Caco-2 (cell line): ENCODE measurements around the gene VPS36. TPM values are rescaled to one million over a fixed set of nuclear protein-coding genes. Genes with fewer than 3 reads are reported as not detected.

Experiments
- BruUV-seq: library from RNA; stranded (reverse); fragments of 400-500 nt; replicated peaks from 2 replicates; lab custom pipeline; 2021; lab: Mats Ljungman, UMichigan
- CTCF ChIA-PET: fragments of 300-600 bp; sonication (Branson Sonifier 250); formaldehyde crosslinking; loops from one replicate; lab custom pipeline; 2022; ENCODE audit warnings: antibody characterized with exemption; lab: Charles Lee
- POLR2A ChIA-PET: fragments of 300-600 bp; sonication (Branson Sonifier 250); formaldehyde crosslinking; loops from one replicate; lab custom pipeline; 2022; ENCODE audit warnings: antibody characterized with exemption; lab: Charles Lee
- DNase-seq, 2 experiments: peaks; one replicate each; pipeline versions ENCODE4 v3.0.0 to v3.0.0-alpha.2; 2020 to 2022
- H3K27me3 ChIP-seq: replicated peaks from 2 replicates; pipeline ENCODE4 v1.6.0; 2011; ENCODE audit warnings: low read length; ENCODE audit not compliant: control insufficient read depth, insufficient read depth
- H3K36me3 ChIP-seq: 2 replicates; pipeline ENCODE4 v1.5.1; 2011; ENCODE audit warnings: low read length; ENCODE audit not compliant: control insufficient read depth, insufficient read depth
- H3K4me1 ChIP-seq: fragments of 250-450 bp; sonication (Bioruptor Pico); 2 replicates; pipeline ENCODE4 v1.5.1; 2020; ENCODE audit warnings: mild to moderate bottlenecking
- H3K4me3 ChIP-seq: 2 replicates; pipeline ENCODE4 v1.5.1; 2011; ENCODE audit warnings: low read depth, mild to moderate bottlenecking, control low read depth, low read length
- H3K9me3 ChIP-seq: fragments of 250-450 bp; sonication (Bioruptor Pico); 2 replicates; pipeline ENCODE4 v1.5.1; 2020; ENCODE audit warnings: mild to moderate bottlenecking, moderate library complexity
- H3K27ac Mint-ChIP-seq: one replicate; pipeline ENCODE4 v1.8.0; 2022; ENCODE audit warnings: mixed read lengths; ENCODE audit not compliant: unreplicated experiment
- H3K27me3 Mint-ChIP-seq: one replicate; pipeline ENCODE4 v1.8.0; 2022; ENCODE audit warnings: mixed read lengths; ENCODE audit not compliant: insufficient read depth, unreplicated experiment
- H3K36me3 Mint-ChIP-seq: one replicate; pipeline ENCODE4 v1.8.0; 2022; ENCODE audit warnings: mild to moderate bottlenecking, mixed read lengths; ENCODE audit not compliant: insufficient read depth, unreplicated experiment
- H3K4me1 Mint-ChIP-seq: one replicate; pipeline ENCODE4 v1.8.0; 2022; ENCODE audit warnings: low read depth, mixed read lengths; ENCODE audit not compliant: unreplicated experiment
- H3K4me3 Mint-ChIP-seq: one replicate; pipeline ENCODE4 v1.8.0; 2022; ENCODE audit warnings: mild to moderate bottlenecking, moderate library complexity, mixed read lengths; ENCODE audit not compliant: unreplicated experiment
- H3K9me3 Mint-ChIP-seq: one replicate; pipeline ENCODE4 v1.8.0; 2022; ENCODE audit warnings: mixed read lengths; ENCODE audit not compliant: unreplicated experiment
- intact Hi-C: fragments of 100-400 bp; cut with micrococcal nuclease; formaldehyde crosslinking; loops from one replicate; pipeline ENCODE4 v1.10.0; 2022; ENCODE audit not compliant: unreplicated experiment
- total RNA-seq: library from RNA; stranded (reverse); gene quantifications from 2 replicates; pipeline ENCODE4 v1.2.3, GENCODE V29; 2022
- TF ChIP-seq, protein P1 (sequence below), 2 experiments: fragments of 200-600 bp in 1 of 2; IDR thresholded peaks; 1 replicate in 1 of 2; 2 replicates in 1 of 2; pipeline versions ENCODE4 v1.5.1 to v1.8.0; 2011 to 2022; ENCODE audit warnings: antibody characterized with exemption in 1 of 2, control low read depth in 1 of 2, inconsistent platforms in 1 of 2, low read depth in 1 of 2, low read length in 1 of 2, mild to moderate bottlenecking in 1 of 2, moderate library complexity in 1 of 2; ENCODE audit not compliant: insufficient read depth in 1 of 2, severe bottlenecking in 1 of 2, unreplicated experiment in 1 of 2

The VPS36 gene
- total RNA-seq, 1 experiment from 2014 or later, result 48.4 TPM

DNA sequence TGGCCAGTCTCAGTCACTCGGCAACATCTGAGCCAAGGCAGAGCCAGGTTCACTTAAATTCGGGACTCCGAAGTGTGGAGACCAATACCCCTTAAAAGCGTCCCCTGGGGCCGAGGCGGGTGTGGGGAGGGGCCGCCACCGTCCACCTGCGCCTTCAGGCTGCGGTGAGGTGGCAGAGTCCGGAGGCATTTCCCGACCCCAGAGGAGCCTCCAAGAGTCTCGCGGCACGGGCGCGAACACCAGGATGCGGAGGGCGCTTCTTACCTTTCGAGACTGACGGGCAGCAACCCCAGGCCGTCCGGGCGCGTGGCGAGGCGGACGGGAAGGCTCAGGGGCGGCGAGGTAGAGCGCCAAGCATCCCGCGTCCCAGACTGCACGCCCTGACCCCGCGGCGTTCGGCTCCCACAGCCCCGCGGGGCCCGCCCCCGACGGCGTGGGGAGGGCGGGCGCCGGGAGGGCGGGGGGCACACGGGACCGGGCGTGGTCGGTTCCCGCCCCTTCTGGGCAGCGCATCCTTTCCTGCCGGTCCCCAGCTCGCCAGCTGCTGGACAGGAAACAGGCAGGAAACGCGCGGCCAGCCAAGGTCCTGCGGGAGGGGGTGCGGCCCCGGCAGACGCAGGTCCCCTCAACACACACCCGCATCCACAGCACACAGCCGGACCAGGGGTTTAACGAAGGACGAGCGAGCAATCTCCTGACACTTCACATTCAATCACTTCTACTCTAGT is 44.5 kb downstream of the VPS36 start, which contains the start of gene THSD1:
Gene THSD1, minus strand, starts transcription at position 406 of the 728 bp plus-strand sequence. CDS start 3,572 bp downstream, outside the sequence.
- H3K9me3 Mint-ChIP-seq, result no peaks in the 10 kb centered on the region
- no peaks in the 10 kb centered on the region for H3K36me3 ChIP-seq
- ChIA-PET POLR2A (no interaction called here), CTCF (interaction anchor here (0.7 kb wide), 1 partner anchor 45 kb away, joined by 3 read pairs; the partner anchor contains the start of gene VPS36)
- H3K27ac Mint-ChIP-seq, result no peak within 1 kb of the TSS
- BruUV-seq, result no TSS peak
- no peaks in the 10 kb centered on the region for H3K4me1 Mint-ChIP-seq
- peaks cover 5% of the 10 kb centered on the region for H3K4me1 ChIP-seq
- no peaks in the 10 kb centered on the region for H3K36me3 Mint-ChIP-seq
- DNase-seq, result peak in 1 of 2 experiments; percentile 40
- peaks cover 3% of the 10 kb centered on the region; the same call in 1 of the 2 replicates for H3K27me3 ChIP-seq
- H3K27me3 Mint-ChIP-seq, result peaks cover 15% of the 10 kb centered on the region
- H3K4me3 Mint-ChIP-seq, result peak within 1 kb of the TSS; percentile 73
- TF ChIP-seq, protein P1, sequence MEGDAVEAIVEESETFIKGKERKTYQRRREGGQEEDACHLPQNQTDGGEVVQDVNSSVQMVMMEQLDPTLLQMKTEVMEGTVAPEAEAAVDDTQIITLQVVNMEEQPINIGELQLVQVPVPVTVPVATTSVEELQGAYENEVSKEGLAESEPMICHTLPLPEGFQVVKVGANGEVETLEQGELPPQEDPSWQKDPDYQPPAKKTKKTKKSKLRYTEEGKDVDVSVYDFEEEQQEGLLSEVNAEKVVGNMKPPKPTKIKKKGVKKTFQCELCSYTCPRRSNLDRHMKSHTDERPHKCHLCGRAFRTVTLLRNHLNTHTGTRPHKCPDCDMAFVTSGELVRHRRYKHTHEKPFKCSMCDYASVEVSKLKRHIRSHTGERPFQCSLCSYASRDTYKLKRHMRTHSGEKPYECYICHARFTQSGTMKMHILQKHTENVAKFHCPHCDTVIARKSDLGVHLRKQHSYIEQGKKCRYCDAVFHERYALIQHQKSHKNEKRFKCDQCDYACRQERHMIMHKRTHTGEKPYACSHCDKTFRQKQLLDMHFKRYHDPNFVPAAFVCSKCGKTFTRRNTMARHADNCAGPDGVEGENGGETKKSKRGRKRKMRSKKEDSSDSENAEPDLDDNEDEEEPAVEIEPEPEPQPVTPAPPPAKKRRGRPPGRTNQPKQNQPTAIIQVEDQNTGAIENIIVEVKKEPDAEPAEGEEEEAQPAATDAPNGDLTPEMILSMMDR (IDR thresholded peaks at IDR 0.05; ENCODE audit: insufficient read depth in 1 of 2, low read depth in 1 of 2, low read length in 1 of 2, severe bottlenecking in 1 of 2, unreplicated experiment in 1 of 2), result no peak
- H3K4me3 ChIP-seq, result peak within 1 kb of the TSS; percentile 31
- H3K9me3 ChIP-seq, result no peaks in the 10 kb centered on the region
- intact Hi-C loops, result no loop called here

DNA sequence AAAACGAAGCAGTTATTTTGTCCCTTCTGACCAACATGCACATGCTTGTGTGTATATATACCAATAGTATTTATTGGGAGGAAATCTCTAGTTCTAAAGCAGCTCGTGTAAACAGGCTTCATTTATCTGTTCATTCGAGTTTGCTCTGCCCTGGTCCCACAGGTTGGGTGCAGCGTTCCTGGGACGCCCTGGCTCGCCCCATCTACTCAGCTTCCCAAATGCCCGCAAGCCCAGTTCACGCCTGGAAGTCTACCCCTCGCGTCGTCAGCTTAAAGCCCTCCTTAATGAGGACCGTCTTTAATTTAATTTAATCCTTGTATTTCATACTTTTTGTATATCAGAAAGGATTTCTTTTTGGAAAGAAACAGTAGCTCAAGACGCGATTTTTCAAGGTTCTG is 45.1 kb downstream of the VPS36 start:
- Histone ChIP-seq H3K27me3 (peaks cover 3% of the 10 kb centered on the region; the same call in 1 of the 2 replicates), H3K4me1 (peaks cover 5% of the 10 kb centered on the region), H3K9me3 (no peaks in the 10 kb centered on the region), H3K36me3 (no peaks in the 10 kb centered on the region), H3K4me3 (peak overlapping the region; percentile 31)
- H3K27me3 Mint-ChIP-seq, result peaks cover 15% of the 10 kb centered on the region
- BruUV-seq, result no TSS peak
- DNase-seq, result no peak
- no peaks in the 10 kb centered on the region for H3K4me1 Mint-ChIP-seq
- ChIA-PET POLR2A (no interaction called here), CTCF (interaction anchor here (0.7 kb wide), 1 partner anchor 45 kb away, joined by 3 read pairs; the partner anchor contains the start of gene VPS36)
- intact Hi-C loops, result no loop called here
- H3K4me3 Mint-ChIP-seq, result peak overlapping the region; percentile 73
- TF ChIP-seq, protein P1 (IDR thresholded peaks at IDR 0.05; ENCODE audit: insufficient read depth in 1 of 2, low read depth in 1 of 2, low read length in 1 of 2, severe bottlenecking in 1 of 2, unreplicated experiment in 1 of 2), result no peak
- no peaks in the 10 kb centered on the region for H3K9me3 Mint-ChIP-seq
- no peak overlapping the region for H3K27ac Mint-ChIP-seq
- no peaks in the 10 kb centered on the region for H3K36me3 Mint-ChIP-seq

DNA sequence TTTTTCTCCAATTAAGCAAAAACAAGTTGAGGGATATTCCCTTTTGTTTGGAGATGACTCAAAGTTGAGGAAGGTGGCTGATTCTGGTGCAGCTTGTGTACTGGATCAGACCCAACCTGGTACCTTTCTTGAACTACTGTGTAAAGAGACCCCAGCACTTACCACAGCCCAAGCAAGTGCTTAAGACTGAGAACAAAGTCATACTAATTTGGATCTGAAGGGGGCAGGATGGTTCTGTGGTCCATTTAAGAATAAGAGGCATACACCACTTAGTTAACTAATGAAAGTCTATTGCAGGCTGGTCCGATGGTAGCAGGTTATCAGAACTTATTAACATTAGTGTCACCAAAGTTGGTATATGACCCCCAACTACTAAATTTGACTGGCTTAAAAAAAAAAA is 50.7 kb downstream of the VPS36 start:
- H3K27ac Mint-ChIP-seq, result no peak overlapping the region
- intact Hi-C loops, result loop anchor here (1.0 kb wide), 1 partner anchor 52 kb away; no protein-coding TSS in a partner anchor
- no peaks in the 10 kb centered on the region for H3K9me3 Mint-ChIP-seq
- TF ChIP-seq, protein P1 (IDR thresholded peaks at IDR 0.05; ENCODE audit: insufficient read depth in 1 of 2, low read depth in 1 of 2, low read length in 1 of 2, severe bottlenecking in 1 of 2, unreplicated experiment in 1 of 2), result peak in 1 of 2 experiments; percentile 8
- Histone ChIP-seq H3K4me3 (no peak overlapping the region), H3K4me1 (no peaks in the 10 kb centered on the region), H3K27me3 (peaks cover 2% of the 10 kb centered on the region), H3K36me3 (no peaks in the 10 kb centered on the region), H3K9me3 (no peaks in the 10 kb centered on the region)
- H3K4me3 Mint-ChIP-seq, result no peak overlapping the region
- ChIA-PET CTCF (no interaction called here), POLR2A (no interaction called here)
- H3K27me3 Mint-ChIP-seq, result peaks cover 26% of the 10 kb centered on the region
- BruUV-seq, result no TSS peak
- no peaks in the 10 kb centered on the region for H3K4me1 Mint-ChIP-seq
- peak in 1 of 2 experiments; percentile 12 for DNase-seq
- no peaks in the 10 kb centered on the region for H3K36me3 Mint-ChIP-seq
